ENCODE data around the gene PPP1R15B. TPM values are rescaled to one million over a fixed set of nuclear protein-coding genes. Genes with fewer than 3 reads are reported as not detected.
A peak's percentile ranks its signal among the peaks of the same experiment; 100 is the strongest.

Gene PPP1R15B
- total RNA-seq, 1 donor from 2014 or later: 41.0 TPM

DNA sequence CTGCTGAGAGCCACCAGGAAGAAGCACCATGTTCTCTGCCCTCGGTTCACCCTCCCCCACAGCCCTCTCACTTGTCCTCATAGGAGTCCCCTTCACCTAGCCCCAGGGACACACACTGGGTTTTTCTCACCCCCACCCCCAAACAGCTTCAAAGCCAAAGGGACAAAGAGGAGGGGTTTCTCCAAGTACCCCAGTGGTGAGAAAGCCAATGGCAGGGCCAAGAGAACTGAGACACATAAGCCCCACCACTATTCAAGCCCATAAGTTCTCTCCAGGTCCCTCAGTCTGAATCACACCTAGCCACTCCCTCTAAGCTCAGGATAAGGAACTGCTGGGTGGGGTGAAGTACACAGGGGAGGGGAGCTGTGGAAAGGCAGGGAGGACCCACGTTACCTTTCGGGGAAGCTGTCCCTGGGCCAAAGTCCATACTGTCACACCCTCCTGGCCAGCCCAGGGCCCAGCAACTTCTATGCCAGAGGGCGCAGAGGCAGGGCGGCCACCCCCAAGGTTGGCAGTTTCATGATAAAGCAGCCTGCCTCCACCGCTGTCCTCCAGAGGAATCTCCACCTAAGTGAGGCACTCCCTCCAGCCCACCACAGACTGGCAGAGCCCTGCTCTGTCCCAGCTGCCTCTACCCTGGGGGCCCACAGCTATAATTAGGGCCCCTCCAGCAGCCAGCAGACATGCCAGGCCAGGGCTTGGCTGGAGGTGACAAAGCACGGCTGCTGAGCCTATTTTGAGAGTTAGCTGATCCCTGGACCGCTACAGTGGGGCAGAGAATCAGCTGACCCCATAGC lies 39.0 kb upstream of the PPP1R15B start:
- Mint-ChIP-seq H3K36me3 (ENCODE audit: low read depth) (peaks cover 20% of the 10 kb centered on the region), H3K9me3 (ENCODE audit: low read depth) (no peaks in the 10 kb centered on the region), H3K27ac (ENCODE audit: unreplicated experiment) (no peak overlapping the region), H3K4me3 (ENCODE audit: unreplicated experiment) (no peak overlapping the region), H3K4me1 (ENCODE audit: low read depth) (peaks cover 6% of the 10 kb centered on the region), H3K27me3 (ENCODE audit: low read depth) (no peaks in the 10 kb centered on the region)
- peak; percentile 78 for DNase-seq (ENCODE audit: low spot score)
- TF ChIP-seq, protein P1, sequence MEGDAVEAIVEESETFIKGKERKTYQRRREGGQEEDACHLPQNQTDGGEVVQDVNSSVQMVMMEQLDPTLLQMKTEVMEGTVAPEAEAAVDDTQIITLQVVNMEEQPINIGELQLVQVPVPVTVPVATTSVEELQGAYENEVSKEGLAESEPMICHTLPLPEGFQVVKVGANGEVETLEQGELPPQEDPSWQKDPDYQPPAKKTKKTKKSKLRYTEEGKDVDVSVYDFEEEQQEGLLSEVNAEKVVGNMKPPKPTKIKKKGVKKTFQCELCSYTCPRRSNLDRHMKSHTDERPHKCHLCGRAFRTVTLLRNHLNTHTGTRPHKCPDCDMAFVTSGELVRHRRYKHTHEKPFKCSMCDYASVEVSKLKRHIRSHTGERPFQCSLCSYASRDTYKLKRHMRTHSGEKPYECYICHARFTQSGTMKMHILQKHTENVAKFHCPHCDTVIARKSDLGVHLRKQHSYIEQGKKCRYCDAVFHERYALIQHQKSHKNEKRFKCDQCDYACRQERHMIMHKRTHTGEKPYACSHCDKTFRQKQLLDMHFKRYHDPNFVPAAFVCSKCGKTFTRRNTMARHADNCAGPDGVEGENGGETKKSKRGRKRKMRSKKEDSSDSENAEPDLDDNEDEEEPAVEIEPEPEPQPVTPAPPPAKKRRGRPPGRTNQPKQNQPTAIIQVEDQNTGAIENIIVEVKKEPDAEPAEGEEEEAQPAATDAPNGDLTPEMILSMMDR (IDR thresholded peaks at IDR 0.05): no peak

DNA sequence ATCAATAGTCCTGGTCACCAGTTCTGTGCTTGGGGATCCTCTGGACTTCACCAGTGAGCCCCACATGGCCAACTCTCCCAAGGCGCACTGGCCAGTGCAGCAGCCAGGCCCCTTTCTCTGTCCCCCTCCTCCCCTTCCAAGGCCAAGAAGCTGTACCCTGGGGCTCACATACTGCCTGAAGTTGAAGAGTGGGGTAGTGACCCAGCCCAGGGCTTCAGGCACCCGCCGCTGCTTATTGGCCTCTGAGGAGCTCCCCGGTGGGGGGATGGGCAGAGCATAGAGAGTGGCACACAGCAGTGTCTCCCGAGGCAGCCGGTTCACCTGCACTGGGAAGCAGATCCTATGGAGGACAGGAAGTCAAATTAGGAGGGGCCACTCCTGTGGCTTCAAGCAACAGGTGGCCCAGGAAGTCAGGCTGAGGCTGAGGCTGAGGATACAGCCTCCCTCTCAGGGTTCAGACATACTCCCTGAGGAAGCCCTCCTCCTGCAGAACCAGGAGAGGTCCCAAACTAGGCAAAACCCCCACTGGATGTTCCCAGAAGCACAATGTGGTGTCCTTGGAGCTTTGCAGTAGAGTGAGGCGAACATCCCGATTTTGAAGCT lies 38.2 kb upstream of the PPP1R15B start:
- TF ChIP-seq, protein P1 (IDR thresholded peaks at IDR 0.05): no peak
- H3K4me1 Mint-ChIP-seq (ENCODE audit: low read depth): peaks cover 6% of the 10 kb centered on the region
- no peak overlapping the region for H3K27ac Mint-ChIP-seq (ENCODE audit: unreplicated experiment)
- H3K9me3 Mint-ChIP-seq (ENCODE audit: low read depth): no peaks in the 10 kb centered on the region
- peaks cover 22% of the 10 kb centered on the region for H3K36me3 Mint-ChIP-seq (ENCODE audit: low read depth)
- H3K4me3 Mint-ChIP-seq (ENCODE audit: unreplicated experiment): no peak overlapping the region
- no peaks in the 10 kb centered on the region for H3K27me3 Mint-ChIP-seq (ENCODE audit: low read depth)
- DNase-seq (ENCODE audit: low spot score): no peak

DNA sequence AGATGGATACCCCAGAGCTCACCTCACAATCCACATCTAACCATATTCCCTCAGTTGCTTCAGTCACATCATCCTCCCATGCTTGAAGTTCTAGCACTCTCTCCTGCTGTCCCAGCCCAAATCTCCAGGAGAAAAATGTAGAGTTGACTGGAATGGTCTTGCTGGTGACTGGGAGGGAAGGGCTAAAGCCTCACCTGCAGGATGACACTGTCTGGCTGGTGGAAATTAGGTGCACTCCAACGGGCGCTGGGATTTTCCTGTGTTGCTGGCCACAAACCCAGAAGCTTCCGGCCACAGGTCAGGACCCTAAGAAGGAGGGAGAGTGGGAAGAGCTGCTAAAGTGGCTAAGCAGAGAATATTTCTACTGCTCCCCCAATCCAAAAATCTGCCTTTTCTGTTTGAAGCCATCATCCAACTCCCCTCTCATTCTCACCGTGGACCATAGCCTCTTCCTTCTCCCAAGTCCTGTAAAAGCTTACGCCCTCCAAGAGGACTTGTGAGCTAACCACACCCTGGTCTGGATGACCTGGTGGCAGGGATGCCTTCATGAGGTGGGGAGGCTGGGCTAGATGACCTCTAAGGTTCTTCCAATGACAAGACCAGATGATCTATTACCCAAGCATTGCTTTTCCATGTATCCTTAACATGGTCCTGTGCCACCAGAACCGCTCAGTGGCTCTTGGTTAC lies 37.5 kb upstream of the PPP1R15B start:
- Mint-ChIP-seq H3K9me3 (ENCODE audit: low read depth) (no peaks in the 10 kb centered on the region), H3K4me1 (ENCODE audit: low read depth) (peaks cover 6% of the 10 kb centered on the region), H3K4me3 (ENCODE audit: unreplicated experiment) (no peak overlapping the region), H3K36me3 (ENCODE audit: low read depth) (peaks cover 26% of the 10 kb centered on the region), H3K27me3 (ENCODE audit: low read depth) (no peaks in the 10 kb centered on the region), H3K27ac (ENCODE audit: unreplicated experiment) (no peak overlapping the region)
- no peak for DNase-seq (ENCODE audit: low spot score)
- TF ChIP-seq, protein P1 (IDR thresholded peaks at IDR 0.05): no peak

DNA sequence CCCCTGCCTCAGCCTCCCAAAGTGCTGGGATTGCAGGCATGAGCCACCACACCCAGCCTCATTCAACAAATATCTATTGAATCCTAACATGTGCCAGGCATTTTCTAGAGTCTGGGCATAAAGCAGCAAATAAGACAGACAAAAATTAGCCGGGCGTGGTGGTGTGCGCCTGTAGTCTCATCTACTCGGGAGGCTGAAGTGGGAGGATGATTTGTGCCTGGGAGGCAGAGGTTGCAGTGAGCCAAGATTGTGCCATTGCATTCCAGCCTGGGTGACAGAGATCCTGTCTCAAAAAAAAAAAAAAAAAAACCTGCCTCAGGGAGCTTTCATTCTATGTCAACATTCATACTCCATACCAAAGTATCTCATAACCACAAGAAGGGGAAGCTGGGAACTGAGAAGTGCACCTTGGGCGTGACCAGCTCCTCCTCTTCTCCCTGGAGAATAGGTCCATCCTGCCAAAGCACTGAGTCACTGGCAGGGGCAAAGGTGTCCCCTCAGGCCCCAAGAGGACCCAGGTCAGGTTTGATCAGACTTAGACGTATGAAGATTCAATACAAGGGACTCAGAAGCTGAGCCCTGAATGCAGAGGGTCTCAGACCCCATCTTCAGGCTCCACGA lies 36.8 kb upstream of the PPP1R15B start:
- TF ChIP-seq, protein P1 (IDR thresholded peaks at IDR 0.05): no peak
- peaks cover 30% of the 10 kb centered on the region for H3K36me3 Mint-ChIP-seq (ENCODE audit: low read depth)
- peaks cover 6% of the 10 kb centered on the region for H3K4me1 Mint-ChIP-seq (ENCODE audit: low read depth)
- DNase-seq (ENCODE audit: low spot score): peak; percentile 18
- no peaks in the 10 kb centered on the region for H3K27me3 Mint-ChIP-seq (ENCODE audit: low read depth)
- no peak overlapping the region for H3K4me3 Mint-ChIP-seq (ENCODE audit: unreplicated experiment)
- H3K27ac Mint-ChIP-seq (ENCODE audit: unreplicated experiment): peak overlapping the region; percentile 41
- H3K9me3 Mint-ChIP-seq (ENCODE audit: low read depth): no peaks in the 10 kb centered on the region

DNA sequence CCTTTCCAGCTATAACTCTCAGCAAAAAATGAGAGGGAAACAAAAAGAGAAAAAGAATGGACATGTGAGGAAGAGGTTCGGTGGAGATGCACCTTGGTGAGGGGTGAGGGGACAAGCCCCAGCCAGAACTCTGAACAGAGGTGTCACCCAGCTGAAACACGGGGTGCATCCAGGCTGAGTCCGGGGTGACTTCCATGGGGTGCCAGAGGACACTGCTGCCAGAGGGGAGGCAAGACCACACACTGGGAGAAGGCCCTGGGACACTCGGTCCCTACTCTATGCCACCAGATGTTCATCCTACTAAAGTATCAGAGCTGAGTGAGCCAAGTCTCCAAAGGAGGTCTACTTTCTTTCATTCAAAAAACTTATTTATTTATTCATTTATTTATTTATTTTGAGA lies 36.1 kb upstream of the PPP1R15B start:
- peak; percentile 49 for DNase-seq (ENCODE audit: low spot score)
- H3K9me3 Mint-ChIP-seq (ENCODE audit: low read depth): no peaks in the 10 kb centered on the region
- no peak overlapping the region for H3K4me3 Mint-ChIP-seq (ENCODE audit: unreplicated experiment)
- H3K36me3 Mint-ChIP-seq (ENCODE audit: low read depth): peaks cover 29% of the 10 kb centered on the region
- TF ChIP-seq, protein P1 (IDR thresholded peaks at IDR 0.05): no peak
- no peaks in the 10 kb centered on the region for H3K27me3 Mint-ChIP-seq (ENCODE audit: low read depth)
- H3K4me1 Mint-ChIP-seq (ENCODE audit: low read depth): peaks cover 6% of the 10 kb centered on the region
- no peak overlapping the region for H3K27ac Mint-ChIP-seq (ENCODE audit: unreplicated experiment)
